NCI-H510A (cell line): ENCODE results near the gene USP34.
"Not testable (repeated sequence)": the region's sequence is repeated elsewhere in the genome, so short reads cannot be mapped to it uniquely, and the experiment has no call there.

Source experiments
- DNase-seq: peaks from one replicate; lab custom pipeline; 2025; lab: John Stamatoyannopoulos, UW

USP34 gene

GRCh38 chr2:61463769-61464475, 7.0 kb downstream of the USP34 start:
- DNase-seq, result no peak

DNA sequence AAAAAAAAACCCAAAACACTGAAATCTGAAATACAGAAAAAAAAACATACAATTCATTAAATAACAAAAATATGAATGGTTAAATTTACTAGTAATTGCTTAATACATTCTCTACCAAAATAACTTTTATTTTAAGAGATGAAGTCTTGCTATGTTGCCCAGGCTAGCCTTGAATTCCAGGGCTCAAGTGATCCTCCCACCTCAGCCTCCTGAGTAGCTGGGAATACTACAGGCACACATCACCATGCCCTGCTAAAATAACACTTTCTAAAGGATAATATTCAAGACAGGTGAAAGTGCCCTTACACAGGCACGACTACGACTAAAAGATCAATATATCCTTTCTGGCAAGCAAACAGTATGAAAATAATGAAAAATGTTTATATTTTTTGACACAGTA, 9.5 kb downstream of the USP34 start:
- no peak for DNase-seq

DNA sequence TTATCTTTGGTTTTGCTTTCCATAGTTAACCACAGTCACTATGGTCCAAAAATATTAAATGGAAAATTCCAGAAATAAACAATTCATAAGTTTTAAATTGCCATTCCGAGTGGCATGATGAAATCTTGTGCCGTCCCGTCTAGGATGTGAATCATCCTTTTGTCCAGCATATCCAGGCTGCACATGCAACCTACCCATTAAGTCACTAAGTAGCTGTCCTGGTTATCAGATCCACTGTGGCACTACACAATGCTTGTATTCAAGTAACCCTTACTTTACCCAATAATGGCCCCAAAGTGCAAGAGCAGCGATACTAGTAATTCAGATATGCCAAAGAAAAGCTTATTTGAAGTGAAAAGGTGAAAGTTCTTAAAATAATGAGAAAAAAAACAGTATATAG, 10.7 kb downstream of the USP34 start:
- no peak for DNase-seq

- no peak for DNase-seq
Measured at GRCh38 chr2:61456746-61457420, 14.0 kb downstream of the USP34 start.

- no peak for DNase-seq
Measured at GRCh38 chr2:61456070-61456745, 14.7 kb downstream of the USP34 start.

DNA sequence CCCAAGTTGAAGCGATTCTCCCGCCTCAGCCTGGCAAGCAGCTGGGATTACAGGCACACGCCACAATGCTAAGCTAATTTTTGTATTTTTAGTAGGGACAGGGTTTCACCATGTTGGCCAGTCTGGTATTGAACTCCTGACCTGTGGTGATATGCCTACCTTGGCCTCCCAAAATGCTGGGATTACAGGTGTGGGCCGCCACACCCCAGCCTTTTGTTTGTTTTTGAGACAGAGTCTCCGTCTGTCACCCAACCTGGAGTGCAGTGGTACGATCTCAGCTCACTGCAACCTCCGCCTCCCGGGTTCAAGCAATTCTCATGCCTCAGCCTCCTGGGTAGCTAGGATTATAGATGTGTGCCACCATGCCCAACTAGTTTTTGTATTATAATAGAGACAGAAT, 15.9 kb downstream of the USP34 start:
- not testable (repeated sequence) for DNase-seq

DNA sequence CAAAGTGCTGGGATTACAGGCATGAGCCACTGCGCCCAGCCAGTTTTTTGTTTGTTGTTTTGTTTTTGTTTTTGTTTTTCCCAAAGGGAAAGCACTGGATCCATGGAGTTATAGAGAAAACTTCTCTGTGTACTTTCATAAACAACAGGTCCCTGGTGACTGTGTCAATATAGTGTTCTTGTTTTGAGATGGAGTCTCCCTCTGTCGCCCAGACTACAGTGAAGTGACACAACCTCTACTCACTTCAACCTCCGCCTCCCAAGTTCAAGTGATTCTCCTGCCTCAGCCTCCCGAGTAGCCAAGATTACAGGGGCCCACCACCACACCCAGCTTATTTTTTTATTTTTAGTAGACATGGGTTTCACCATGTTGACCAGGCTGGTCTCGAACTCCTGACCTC, 16.5 kb downstream of the USP34 start:
- no peak for DNase-seq

- DNase-seq, result no peak
Measured at GRCh38 chr2:61452392-61452791, 18.5 kb downstream of the USP34 start.

- DNase-seq, result no peak
Measured at GRCh38 chr2:61451178-61451577, 19.7 kb downstream of the USP34 start.

- DNase-seq, result no peak
Measured at GRCh38 chr2:61450144-61450543, 20.7 kb downstream of the USP34 start.

DNA sequence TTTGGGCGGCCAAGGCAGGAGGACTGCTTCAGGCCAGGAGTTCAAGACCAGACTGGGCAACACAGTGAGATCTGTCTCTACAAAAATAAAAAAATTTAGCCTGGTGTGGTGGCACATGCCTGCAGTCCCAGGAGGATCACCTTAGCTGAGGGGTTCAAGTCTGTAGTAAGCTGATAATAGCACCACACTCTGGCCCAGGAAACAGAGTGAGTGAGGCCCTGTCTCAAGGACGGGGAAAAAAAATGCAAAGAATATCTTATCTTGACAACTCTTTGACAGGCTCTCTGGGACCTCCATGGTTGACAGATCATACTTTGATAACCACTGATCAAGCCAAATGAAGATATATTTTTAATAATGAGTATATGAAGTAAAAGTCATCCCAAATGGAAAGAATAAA, 22.7 kb downstream of the USP34 start:
- no peak for DNase-seq

DNA sequence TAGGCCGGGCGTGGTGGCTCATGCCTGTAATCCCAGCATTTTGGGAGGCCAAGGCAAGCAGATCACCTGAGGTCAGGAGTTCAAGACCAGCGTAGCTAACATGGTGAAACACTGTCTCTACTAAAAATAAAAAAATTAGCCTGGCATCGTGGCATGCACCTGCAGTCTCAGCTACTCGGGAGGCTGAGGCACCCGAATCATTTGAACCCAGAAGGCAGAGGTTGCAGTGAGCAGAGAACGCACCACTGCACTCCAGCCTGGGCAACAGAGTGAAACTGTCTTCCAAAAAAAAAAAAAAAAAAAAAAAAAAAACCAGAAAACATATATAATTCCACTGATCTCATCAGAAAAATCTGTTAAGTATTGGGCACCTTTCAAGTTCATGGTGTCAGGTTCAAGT, 23.9 kb downstream of the USP34 start:
- DNase-seq, result not testable (repeated sequence)

GRCh38 chr2:61443342-61444041, 27.4 kb downstream of the USP34 start:
- no peak for DNase-seq

GRCh38 chr2:61439241-61440002, 31.5 kb downstream of the USP34 start:
- DNase-seq, result no peak

DNA sequence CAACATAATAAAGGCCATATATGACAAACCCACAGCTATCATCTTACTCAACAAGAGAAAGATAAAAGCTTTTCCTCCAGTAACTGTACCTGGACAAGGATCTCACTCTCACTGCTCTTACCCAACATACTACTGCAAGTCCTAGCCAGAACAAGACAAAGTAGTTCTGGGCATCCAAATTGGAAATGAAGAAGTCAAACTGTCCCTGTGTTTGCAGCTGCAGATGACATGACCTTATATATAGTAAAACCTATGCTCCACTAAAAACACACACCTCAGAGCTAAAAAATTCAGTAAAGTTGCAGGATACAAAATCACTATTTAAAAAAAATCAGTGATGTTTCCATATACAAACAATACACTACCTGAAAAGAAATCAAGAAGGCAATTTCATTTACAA, 32.2 kb downstream of the USP34 start:
- DNase-seq, result no peak

- no peak for DNase-seq
Measured at GRCh38 chr2:61437170-61437569, 33.7 kb downstream of the USP34 start.

GRCh38 chr2:61436092-61436491, 34.8 kb downstream of the USP34 start:
- no peak for DNase-seq

GRCh38 chr2:61435291-61435690, 35.6 kb downstream of the USP34 start:
- no peak for DNase-seq

- no peak for DNase-seq
Measured at GRCh38 chr2:61434314-61434713, 36.6 kb downstream of the USP34 start.

- no peak for DNase-seq
Measured at GRCh38 chr2:61433606-61434005, 37.3 kb downstream of the USP34 start.

GRCh38 chr2:61432990-61433389, 37.9 kb downstream of the USP34 start:
- DNase-seq, result no peak

DNA sequence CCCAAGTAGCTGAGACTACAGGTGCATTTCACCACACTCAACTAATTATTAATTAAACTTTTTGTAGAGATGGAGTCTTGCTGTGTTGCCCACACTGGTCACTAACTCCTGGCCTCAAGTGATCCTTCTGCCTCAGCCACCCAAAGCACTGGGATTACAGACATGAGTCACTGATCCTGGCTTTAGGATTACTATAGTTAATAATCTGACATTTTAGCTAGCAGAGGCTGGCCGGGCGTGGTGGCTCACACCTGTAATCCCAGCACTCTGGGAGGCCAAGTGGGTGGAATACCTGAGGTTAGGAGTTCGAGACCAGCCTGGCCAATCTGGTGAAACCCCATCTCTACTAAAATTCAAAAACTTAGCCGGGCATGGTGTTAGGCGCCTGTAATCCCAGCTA, 39.5 kb downstream of the USP34 start:
- DNase-seq, result no peak
